NCI-H226 (cell line): ENCODE results near the gene LCAT.
"Not testable (repeated sequence)": the region's sequence is repeated elsewhere in the genome, so short reads cannot be mapped to it uniquely, and the experiment has no call there.

ENCODE experiments used
- DNase-seq: peaks from one replicate; pipeline ENCODE4 v3.0.0-alpha.2; 2015

The LCAT gene

DNA sequence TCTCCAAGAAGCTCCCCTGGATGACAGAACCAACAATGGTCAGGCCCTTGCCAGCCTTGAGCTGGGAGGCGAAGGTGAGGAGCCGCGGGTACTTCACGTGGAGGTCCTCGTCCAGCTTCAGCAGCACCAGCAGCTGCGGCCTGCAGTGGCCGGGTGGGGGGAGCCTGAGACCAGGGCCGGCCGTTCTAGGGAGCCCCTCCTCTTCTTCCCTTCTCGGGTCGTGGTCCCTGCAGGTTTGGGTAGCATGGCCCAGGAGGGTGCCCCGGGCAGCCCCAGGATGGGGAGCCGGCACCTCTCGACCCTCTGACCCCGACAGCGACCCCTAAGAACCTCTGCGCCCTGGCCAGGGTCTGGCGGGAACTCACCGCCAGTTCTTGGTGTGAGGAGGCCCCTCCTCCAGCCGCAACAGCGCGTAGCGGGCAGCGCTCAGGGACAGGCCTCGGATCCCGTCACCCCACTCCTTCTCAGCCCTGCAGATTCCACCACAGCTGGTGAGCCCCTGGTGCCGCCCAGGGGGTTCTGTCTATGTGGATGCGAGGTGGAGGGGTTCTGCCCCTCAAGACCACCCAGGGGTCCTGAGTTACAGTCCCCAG lies 3.1 kb upstream of the LCAT start:
- DNase-seq = no peak

DNA sequence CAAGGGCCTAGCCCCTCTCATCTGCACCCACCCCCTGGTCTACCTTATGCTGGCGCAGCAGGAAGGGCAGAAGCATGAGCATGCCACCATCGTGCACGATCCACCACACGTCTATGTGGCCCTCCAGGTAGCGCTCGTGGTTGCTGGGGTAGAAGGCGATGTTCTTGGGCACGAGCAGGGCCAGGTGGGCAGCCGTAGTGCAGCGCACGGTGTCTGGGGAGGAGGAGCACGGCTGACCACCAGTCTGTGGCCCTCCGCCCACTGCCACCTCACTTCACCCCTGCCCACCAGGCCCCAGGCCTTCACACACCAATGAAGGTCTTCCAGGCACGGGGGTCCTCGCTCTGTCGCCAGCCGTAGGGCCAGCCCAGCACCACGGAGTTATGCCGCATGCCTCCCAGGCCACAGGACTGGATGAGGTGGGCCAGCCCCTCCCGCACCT lies 2.2 kb upstream of the LCAT start:
- no peak for DNase-seq

DNA sequence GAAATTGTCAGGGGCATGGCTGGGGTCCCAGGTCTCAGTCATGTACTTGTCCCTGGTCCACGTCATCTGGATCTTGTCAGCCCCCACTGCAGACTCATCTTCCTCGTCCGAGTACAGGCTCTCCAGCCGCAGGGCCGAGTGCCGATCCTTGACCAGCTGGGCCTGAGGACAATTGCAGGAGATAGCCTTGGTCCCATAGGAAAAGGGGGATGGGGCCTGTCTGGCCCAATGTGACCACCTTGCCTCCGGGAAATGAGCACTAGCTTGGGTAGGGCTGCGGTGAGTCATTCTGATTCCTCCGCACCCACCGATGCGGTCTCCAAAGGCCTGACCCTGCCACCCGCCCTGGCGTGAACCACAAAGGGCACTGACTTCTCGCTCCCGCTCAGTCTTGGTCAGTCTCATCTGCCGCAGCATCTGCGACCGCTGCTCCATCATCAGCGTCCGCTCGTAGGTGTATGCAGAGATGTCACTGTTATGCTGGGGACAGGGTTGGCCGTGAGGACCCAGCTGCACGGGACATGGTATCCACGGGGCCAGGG lies 1.5 kb upstream of the LCAT start:
- DNase-seq = no peak

DNA sequence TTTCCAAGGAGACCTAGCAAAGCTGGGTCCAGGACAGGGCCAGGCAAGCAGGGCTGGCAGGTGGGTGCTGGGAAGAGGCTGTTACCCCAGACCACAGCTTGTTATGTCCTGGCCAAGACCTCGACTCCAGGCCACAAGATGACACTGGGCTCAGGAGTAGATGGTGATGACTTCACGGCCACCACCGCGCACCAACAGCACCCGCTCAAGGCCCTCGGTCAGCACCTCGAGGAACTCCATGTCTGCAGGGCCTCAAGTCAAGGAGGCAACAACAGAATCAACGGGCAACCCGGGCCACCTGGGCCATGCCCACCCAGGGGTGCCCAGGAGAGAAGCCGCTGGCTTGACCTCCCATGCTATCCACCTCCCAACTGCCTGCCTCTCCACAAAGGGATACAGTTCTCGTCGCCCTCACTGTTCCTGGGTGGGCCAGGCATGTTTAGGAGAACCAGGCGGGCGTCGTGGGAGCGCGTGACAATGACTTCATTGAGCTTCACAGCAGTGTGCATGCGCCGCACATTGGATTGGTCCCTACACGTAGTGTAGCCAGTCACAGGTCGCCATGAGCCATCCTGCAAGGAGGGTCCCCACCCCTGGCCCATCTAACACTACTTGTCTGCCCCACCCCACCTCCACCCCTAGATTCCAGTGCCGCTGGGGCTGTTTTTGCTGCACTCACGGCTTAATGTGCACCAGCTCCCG lies 921 bp upstream of the LCAT start:
- no peak for DNase-seq

DNA sequence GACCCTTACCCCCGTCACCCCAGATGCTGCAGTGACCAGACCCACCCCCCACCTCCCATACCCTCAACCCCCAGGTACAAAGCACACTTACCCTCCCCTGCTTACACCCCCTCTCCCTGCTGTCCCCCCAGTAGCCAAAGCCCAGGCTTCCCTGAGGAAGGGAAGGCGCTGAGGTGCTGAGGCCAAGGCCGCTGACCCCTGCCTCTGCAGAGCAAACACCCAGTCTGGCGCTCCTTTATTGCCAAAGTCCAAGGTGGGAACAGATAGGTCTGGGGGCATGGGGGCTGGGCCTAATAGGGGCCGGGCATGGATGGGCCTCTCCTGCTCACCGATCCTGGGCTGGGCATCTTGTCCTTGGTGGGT lies 683 bp downstream of the LCAT start:
- no peak for DNase-seq

DNA sequence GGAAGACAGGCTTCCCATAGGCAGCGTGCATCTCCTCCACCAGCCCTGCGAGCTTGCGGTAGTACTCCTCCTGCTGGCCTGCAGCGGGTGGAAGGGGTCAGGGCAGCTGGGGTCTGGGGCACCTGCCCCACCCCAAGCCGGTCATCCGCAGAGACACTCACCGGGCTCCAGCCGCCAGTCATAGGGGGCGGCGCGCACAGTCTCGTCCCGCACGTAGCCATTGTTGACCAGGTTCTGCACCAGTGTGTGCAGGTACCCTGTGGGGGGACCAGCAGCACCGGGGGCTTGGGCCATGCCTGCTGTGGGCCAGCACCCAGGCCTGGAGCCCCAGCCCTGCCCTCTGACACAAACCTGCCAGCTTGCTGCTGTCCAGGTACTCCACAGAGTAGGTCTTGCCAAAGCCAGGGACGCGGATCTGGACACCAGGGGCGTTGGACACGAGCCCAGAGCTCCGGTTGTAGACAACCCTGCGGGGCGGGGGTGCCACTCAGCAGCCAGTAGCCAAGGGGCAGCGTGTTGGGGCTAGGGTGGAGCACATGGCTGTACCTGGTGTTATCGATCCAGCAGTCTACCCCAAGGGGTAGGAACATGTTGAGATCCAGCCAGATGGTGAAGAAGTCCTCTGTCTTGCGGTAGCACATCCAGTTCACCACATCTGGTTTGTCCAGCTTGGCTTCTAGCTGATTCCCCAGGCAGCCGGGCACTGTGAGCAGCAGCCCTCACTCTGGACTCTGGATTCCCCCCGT lies 1.2 kb downstream of the LCAT start:
- DNase-seq = no peak

DNA sequence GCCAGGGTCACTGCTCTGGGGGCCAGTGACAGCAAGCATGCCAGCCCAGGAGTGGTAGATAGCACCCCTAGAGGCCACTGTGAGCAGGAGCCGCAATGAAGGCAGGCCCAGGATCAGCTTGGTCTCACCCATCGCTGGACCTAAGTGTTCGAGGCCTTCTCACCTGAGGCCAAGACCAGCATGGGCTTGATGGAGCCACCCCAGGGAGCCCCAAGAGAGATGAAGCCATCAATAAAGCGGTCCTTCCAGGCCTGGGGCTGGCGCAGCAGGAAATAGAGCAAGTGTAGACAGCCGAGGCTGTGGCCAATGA lies 1.8 kb downstream of the LCAT start:
- no peak for DNase-seq

DNA sequence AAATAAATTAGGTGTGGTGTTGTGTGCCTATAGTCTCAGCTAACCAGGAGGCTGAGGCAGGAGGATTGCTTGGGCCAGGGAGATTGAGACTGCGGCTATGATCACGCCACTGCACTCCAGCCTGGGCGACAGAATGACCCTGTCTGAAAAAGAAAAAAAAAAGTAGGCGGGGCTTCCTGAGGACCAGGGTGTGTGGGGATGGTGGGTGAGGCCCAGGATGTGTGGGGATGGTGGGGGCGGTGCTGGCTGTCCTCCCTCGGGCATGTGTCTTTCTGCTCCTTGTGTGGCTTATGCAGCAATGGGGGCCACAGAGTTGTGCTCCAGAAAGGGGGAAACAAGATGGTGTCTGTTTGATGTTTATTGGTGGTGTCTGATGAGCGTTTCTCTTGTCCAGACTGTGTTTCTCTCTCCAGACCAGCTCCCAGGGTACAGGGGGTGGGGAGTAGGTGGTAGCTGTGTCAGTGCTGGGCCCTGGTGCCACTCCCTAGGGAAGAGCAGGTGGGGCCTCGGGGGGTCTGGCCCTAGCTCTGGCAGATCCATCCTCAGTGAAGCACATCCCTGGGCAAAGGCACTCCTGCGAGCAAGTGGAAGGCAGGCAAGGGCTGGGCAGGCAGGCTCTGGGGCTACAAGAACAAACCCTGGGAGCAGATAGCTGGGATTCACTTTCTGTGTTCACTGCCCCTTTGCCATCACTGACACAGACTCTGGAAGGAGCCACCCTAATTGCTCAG lies 2.3 kb downstream of the LCAT start:
- DNase-seq = no peak

DNA sequence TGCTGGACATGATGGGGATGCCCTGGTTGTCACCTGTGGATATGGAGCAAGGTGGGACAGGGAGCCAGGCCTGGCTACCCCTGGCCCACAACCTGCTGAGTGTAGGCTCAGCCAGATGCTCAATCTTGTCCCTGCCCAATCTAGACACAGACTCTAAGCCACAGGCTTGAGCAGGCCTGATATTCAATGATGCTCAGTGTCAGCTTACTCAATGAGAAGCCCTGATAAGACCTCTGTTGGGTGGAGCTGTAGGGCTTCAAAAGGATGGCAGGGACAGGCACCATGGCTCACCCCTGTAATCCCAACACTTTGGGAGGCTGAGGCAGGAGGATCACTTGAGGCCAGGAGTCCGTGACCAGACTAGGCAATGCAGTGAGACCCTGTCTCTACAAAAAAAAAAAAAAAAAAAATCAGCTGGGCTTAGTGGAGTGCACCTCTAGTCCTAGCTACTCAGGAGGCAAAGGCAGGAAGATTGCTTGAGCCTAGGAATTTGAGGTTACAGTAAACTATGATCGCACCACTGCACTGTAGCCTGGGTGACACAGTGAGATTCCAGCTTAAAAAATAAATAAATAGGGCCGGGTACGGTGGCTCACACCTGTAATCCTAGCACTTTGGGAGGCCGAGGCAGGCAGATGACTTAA lies 3.4 kb downstream of the LCAT start:
- no peak for DNase-seq

DNA sequence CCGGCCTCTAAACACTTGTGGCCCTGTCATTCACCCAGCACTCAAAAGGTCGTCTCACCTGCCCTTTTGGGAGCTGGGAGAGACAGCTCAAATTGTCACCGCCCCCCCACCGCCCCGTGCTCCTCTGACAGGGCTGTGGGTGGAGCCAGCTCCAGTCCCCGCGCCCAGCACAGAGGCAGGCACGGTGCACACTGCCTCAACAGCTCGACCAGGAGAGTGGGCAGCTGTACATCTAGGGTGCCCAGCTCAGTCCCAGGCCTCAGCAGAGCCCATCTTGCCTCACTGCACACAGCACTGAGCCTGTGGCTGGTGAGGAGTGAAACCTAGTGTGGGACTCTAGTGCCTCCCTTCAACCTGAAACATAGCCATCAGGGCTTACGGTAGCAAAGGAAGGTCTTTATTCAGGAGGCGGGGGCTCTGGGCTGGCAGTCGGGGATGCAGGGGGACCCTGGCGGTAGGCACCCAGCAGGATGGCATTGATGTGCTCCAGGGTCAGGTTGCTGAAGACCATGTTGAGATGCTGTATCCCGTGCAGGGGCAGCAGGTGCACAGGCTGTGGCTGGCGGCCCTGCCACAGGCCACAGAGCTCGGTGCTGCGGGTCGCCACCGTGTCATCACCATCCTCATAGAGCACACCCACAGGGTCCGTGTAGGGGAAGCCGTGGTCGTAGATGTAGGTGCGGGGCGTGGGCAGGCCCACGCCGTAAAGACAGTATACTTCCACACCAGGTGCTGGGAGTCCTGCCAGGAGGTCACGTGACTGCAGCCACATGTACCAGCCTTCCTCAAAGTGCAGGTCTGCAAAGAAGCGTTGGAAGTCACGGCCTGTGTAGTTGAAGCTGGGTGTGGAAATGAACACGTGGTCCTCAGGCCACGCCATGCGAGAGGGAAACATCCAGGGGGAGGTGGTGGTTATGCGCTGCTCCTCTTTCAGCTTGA lies 4.1 kb downstream of the LCAT start:
- no peak for DNase-seq

DNA sequence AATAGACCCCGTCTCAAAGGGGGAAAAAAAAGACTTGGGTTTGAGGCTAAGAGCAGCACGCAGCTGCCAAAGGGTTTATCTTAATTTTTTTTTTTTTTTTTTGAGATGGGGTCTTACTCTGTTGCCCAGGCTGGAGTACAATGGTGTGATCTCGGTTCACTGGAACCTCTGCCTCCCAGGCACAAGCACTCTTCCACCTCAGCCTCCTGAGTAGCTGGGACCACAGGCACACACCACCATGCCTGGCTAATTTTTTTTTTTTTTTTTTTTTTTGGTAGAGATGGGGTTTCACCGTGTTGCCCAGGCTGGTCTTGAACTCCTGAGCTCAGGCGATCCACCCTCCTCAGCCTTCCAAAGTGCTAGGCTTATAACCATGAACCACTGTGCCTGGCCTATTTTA lies 6.2 kb downstream of the LCAT start:
- DNase-seq = not testable (repeated sequence)

DNA sequence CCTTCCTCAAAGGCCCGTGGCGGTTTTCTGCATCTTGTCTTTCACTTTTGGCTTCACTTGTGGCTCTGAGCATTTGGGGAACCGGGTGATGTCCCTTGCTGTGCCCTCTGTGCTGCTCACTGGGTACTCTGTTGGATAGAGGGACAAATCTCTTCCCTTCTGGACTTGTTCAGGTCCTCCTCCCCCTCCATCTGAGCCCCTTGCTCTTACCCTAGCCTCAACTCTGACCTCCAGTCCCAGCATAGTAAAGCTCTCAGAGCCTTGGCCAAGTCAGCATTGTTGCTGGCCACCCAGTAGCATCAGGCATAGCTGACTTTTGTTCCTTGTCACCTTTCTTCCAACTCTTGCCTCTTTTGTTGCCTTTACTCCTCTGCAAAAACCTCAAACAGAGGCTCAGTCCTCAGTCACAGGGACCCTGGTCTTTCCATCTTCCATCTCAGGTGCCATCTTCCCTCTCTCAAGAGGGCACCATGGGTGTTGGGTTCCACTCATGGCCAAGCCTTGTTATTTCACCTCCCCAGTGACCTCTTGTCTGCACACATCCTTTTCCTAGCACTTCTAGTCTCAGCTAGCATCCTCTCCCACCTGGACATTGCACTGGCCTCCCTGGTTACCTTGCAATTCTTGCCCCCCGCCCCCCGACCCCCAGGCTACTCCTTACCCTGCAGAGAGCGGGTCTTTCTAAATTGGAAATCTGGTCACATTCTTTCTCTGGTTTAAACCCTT lies 6.9 kb downstream of the LCAT start:
- no peak for DNase-seq

DNA sequence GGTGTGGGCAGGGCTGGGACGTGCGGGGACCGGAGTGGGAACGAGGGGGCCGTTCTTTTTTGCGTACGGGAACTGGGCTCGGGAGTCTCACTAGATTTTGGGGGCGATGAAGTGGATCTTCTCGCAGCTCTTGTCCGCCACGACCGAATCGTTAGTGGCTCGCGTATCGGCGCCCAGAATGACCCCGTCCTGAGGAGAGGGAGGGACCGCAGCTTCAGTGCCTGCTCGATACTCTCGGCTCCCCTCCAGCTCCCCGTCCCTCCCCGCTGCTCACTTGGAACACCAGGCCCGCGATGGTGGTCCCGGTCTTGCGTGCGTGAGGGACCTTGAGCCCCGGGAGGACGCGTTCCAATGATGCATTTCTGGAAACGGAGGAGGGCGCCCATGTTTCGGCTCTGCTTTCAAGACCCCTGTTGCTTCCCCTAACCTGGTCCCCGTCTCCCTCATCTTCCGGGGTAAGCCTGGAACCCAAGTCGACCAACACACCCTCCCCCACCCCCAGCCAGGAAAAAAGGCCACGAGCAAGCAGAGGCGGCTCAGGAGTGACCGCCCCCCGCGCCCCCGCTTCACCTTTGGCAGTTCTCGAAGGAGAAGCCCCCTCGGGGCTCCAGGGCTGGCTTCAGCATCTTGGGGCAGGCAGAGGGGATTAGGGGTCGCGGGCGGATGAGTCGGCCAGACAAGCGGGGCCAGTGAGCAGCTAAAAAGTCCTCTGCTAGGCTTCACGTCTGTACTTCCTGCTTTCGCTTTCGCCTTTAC lies 7.6 kb downstream of the LCAT start, which contains the start of gene PSMB10:
PSMB10 (minus strand) TSS at position 727 of the 756 bp plus-strand sequence; CDS start at position 626, 101 bp downstream.
- DNase-seq = peak; percentile 41

DNA sequence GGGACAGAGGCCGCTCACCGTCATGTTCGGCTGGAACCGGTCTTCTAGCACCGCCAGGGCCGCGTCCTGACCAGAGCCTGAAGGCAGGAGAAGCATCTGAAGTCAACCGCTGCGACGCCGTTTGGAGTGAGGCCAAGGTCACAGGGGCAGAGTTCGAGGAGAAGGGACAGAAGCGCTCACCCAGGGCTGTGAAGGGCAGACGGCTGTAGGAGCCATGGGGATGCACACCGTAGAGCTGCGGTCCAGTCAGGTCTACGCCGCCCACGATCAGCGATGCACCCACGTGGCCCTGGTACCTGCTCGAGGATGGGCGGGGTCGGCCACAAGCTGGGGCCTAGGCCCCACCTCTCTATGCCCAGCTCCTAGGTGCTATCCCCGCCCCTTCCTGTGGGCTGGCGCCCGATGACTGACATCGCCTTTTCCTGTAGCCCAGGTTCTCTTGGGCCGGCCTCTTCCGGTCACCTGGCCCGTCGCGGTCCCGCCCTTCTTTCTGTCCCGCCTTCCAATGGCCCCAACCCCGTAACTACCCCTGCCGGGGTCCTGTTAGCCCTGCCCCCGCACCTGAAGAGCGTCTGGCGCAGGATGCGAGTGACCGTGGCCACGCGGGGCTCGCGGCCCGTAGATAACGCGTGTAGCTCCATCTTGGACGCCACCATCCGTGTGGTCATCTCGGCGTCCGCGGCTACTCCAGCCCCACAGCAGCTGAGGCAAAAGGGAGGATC lies 8.4 kb downstream of the LCAT start:
- DNase-seq = peak; percentile 91

DNA sequence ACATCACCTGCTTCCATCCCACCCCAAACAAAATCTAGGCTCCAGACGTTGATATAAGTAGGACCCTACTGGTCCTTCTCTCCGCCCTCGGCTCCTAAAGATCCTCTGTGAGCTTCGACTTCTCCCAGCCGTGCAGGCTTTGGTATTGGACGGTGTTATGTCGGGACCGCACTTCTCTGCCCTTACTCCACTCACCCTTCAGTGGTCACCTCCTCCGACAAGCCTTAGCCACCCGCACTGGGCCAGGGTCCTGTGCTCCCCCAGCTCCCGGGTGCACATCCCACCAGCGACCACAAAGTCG lies 8.9 kb downstream of the LCAT start:
- no peak for DNase-seq

DNA sequence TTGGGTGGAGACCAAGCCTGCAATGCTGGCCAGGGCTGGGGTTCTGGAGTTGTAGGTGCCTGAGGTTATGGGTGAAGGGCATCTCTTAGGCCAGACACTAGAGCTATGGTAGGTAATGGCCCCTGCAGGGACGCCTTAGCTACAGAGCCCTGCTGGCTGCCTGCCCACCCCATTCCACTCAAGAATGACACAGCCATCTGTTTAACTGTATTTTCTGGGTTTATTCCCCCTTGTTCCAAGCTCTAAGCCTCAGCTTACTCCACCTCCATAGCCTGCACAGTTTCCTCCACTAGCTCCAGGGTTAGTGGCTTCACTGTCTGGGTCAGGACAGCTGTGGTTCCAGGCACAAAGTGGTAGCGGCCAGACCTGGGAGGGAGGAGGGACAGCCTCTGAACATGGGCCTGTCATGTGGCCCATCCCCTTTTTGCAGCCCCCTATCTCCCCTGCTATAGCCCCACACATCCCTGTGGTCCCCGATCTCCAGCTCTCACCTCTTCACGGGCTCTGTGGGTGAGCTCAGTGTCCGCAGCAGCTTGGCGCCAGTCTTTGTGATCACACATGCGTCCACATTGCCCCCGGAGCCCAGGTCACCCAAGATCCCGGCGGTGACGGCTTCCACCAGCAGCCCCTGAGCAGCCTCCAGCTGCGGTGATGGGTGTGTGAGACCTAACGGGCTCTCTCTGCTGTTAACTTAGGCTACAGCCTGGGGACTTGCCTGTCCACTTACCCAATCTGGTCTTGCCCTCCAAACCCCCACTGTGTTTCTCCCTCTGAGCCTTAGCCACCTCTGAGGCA lies 9.4 kb downstream of the LCAT start:
- DNase-seq = no peak

DNA sequence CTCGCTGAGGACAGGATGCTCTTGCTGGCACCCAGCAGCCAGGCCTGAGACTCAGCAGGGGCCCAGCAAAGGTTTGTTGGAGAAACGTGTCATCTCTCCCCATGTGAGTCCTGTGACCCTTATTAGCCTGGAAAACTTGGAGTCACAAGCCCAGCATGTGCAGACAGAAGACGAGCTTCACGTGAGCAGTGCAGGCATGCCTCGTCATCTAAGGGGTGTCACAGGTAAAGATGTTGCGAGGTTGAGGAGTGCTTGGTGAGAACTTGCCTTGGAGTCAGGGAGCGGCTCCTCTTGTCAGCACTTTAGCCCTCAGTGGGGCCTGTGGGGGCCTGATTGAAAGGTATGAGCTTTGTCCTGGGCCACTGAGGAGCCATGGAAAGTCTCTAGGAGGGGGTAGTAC lies 10.1 kb downstream of the LCAT start:
- DNase-seq = no peak

DNA sequence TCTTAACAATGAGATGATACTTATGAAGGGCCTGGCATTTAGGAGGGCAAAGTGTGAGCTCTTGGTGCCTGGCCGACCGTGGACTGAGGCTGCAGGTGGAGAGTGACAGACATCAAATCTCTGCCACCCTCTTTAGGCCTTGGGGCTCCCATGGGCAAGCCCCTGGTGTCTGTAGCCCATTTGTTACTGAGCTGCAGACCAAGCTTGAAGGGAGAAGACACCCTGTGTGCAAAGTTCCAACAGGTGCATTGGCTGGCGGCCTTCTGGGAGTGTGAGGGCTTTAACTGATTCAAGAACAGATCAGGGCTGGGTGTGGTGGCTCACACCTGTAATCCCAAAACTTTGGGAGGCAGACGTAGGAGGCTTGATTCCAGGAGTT lies 11.5 kb downstream of the LCAT start:
- DNase-seq = no peak
